SK-N-SH treated with all-trans-retinoic acid at 6 μM for 48 hours (cell line): Measurements from ENCODE around the gene ELP1.

Experiments used
- ARNTL ChIP-seq: fragments of 450-650 bp; formaldehyde crosslinking; IDR thresholded peaks from 2 replicates; pipeline ENCODE4 v1.5.0; 2020; ENCODE audit warnings: low read depth, mild to moderate bottlenecking, moderate library complexity, borderline replicate concordance
- RARB ChIP-seq: fragments of 250-450 bp; sonication (Bioruptor Pico); IDR thresholded peaks from 2 replicates; pipeline ENCODE4 v1.8.0; 2021; ENCODE audit warnings: mild to moderate bottlenecking, moderate library complexity
- ZC3H10 ChIP-seq: fragments of 250-450 bp; sonication (Bioruptor Pico); IDR thresholded peaks from 2 replicates; pipeline ENCODE4 v1.5.1; 2021; ENCODE audit warnings: mild to moderate bottlenecking, moderate library complexity
- ZFP3 ChIP-seq: fragments of 250-450 bp; sonication (Bioruptor Pico); IDR thresholded peaks from 2 replicates; pipeline ENCODE4 v1.5.0; 2020; ENCODE audit warnings: mild to moderate bottlenecking, moderate library complexity
- TF ChIP-seq, protein P1 (sequence below): fragments of 250-450 bp; sonication (Bioruptor Pico); IDR thresholded peaks from 2 replicates; pipeline ENCODE4 v1.8.0; 2020; ENCODE audit warnings: mild to moderate bottlenecking, moderate library complexity, borderline replicate concordance
- TF ChIP-seq, protein P2 (sequence below): fragments of 250-450 bp; sonication (Bioruptor Pico); IDR thresholded peaks from 2 replicates; pipeline ENCODE4 v1.5.0; 2020; ENCODE audit warnings: mild to moderate bottlenecking, moderate library complexity

DNA sequence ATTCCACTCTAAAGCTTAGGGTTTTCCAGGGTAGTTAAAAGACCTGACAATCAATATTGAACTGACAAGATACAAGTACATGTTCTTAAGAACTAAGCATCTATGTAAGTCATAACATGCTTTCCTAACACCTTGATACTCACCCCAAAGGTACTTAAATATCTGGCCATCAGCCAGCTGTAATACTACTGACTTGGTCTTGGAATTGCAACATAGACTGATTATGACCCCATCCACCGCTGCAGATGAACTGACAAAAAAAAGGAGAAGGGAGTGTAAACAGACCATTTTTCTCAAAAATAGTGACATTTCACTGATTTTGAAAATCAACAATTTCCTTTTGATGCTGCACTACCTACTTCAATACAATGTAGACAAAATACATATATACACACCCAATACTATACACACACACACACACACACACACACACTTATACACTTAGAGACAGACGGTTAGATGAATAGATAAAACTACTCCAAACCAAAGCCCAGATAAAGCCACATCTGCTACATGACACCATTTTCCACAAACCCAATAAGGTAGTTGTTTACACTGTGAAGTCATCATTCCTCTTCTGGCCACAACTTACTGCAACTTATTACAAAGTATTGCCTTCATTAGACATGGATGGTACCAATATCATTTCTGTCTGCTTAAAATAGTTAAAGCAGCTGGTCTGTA lies 30.4 kb downstream of the ELP1 start:
- TF ChIP-seq, protein P1, sequence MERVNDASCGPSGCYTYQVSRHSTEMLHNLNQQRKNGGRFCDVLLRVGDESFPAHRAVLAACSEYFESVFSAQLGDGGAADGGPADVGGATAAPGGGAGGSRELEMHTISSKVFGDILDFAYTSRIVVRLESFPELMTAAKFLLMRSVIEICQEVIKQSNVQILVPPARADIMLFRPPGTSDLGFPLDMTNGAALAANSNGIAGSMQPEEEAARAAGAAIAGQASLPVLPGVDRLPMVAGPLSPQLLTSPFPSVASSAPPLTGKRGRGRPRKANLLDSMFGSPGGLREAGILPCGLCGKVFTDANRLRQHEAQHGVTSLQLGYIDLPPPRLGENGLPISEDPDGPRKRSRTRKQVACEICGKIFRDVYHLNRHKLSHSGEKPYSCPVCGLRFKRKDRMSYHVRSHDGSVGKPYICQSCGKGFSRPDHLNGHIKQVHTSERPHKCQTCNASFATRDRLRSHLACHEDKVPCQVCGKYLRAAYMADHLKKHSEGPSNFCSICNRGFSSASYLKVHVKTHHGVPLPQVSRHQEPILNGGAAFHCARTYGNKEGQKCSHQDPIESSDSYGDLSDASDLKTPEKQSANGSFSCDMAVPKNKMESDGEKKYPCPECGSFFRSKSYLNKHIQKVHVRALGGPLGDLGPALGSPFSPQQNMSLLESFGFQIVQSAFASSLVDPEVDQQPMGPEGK (CRISPR knock-in tag) = no peak
- TF ChIP-seq RARB (CRISPR knock-in tag) (no peak), ZFP3 (CRISPR knock-in tag) (no peak), ZC3H10 (CRISPR knock-in tag) (no peak), ARNTL (CRISPR knock-in tag) (no peak)
- TF ChIP-seq, protein P2, sequence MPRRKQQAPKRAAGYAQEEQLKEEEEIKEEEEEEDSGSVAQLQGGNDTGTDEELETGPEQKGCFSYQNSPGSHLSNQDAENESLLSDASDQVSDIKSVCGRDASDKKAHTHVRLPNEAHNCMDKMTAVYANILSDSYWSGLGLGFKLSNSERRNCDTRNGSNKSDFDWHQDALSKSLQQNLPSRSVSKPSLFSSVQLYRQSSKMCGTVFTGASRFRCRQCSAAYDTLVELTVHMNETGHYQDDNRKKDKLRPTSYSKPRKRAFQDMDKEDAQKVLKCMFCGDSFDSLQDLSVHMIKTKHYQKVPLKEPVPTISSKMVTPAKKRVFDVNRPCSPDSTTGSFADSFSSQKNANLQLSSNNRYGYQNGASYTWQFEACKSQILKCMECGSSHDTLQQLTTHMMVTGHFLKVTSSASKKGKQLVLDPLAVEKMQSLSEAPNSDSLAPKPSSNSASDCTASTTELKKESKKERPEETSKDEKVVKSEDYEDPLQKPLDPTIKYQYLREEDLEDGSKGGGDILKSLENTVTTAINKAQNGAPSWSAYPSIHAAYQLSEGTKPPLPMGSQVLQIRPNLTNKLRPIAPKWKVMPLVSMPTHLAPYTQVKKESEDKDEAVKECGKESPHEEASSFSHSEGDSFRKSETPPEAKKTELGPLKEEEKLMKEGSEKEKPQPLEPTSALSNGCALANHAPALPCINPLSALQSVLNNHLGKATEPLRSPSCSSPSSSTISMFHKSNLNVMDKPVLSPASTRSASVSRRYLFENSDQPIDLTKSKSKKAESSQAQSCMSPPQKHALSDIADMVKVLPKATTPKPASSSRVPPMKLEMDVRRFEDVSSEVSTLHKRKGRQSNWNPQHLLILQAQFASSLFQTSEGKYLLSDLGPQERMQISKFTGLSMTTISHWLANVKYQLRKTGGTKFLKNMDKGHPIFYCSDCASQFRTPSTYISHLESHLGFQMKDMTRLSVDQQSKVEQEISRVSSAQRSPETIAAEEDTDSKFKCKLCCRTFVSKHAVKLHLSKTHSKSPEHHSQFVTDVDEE (CRISPR knock-in tag) = no peak
